ENCODE data around the gene B4GALNT1. TPM values are rescaled to one million over a fixed set of nuclear protein-coding genes. Genes with fewer than 3 reads are reported as not detected.

B4GALNT1 gene
- total and polyA plus RNA-seq, 2 of the 13 experiments (the other 11 are each of a cell fraction or from before 2014, with no cell fraction given): 4.5 to 5.4 TPM

- TF ChIP-seq ZNF609 (CRISPR knock-in tag; IDR thresholded peaks at IDR 0.05; ENCODE audit: borderline replicate concordance): peak; percentile 15; the same call in 1 of the 2 replicates
- peak; percentile 20; the same call in 1 of the 2 replicates for TF ChIP-seq GATAD1 (CRISPR knock-in tag; IDR thresholded peaks at IDR 0.05)
- no peak for TF ChIP-seq TFDP1 (CRISPR knock-in tag; IDR thresholded peaks at IDR 0.05; ENCODE audit: borderline replicate concordance)
- TF ChIP-seq CTCF (CRISPR knock-in tag; IDR thresholded peaks at IDR 0.05): peak; percentile 22; the same call in 1 of the 2 replicates
- peak; percentile 88 for TF ChIP-seq ZFX (CRISPR knock-in tag; IDR thresholded peaks at IDR 0.05; ENCODE audit: low read depth)
- no peak for TF ChIP-seq GZF1 (CRISPR knock-in tag; IDR thresholded peaks at IDR 0.05)
- TF ChIP-seq STAT6 (CRISPR knock-in tag; IDR thresholded peaks at IDR 0.05; ENCODE audit: borderline replicate concordance): no peak
- TF ChIP-seq HDAC1 (CRISPR knock-in tag; IDR thresholded peaks at IDR 0.05): peak; percentile 23; the same call in 1 of the 2 replicates
- no peak for TF ChIP-seq ESRRA (CRISPR knock-in tag; IDR thresholded peaks at IDR 0.05; ENCODE audit: low read depth)
- TF ChIP-seq YY1 (IDR thresholded peaks at IDR 0.05; ENCODE audit: insufficient read depth, insufficient replicate concordance, low read depth, low read length): peak; percentile 38
- TF ChIP-seq KDM2A (CRISPR knock-in tag; IDR thresholded peaks at IDR 0.05; ENCODE audit: borderline replicate concordance, low read depth): peak; percentile 56; the same call in 1 of the 2 replicates
- peak; percentile 74; the same call in 1 of the 2 replicates for TF ChIP-seq AHR (CRISPR knock-in tag; IDR thresholded peaks at IDR 0.05)
- TF ChIP-seq MAX (IDR thresholded peaks at IDR 0.05): 0 out of 2 replicates have a peak, but pooled peaks have one; percentile 31
- TF ChIP-seq KLF12 (CRISPR knock-in tag; IDR thresholded peaks at IDR 0.05; ENCODE audit: borderline replicate concordance): peak; percentile 46; the same call in 1 of the 2 replicates
- TF ChIP-seq TRIM24 (CRISPR knock-in tag; IDR thresholded peaks at IDR 0.05): no peak
Measured at GRCh38 chr12:57611108-57611826, 21.7 kb downstream of the B4GALNT1 start, which contains the start of gene ARHGEF25 (continued).
